ENCODE data around the gene SPRYD3.

SPRYD3 gene

DNA sequence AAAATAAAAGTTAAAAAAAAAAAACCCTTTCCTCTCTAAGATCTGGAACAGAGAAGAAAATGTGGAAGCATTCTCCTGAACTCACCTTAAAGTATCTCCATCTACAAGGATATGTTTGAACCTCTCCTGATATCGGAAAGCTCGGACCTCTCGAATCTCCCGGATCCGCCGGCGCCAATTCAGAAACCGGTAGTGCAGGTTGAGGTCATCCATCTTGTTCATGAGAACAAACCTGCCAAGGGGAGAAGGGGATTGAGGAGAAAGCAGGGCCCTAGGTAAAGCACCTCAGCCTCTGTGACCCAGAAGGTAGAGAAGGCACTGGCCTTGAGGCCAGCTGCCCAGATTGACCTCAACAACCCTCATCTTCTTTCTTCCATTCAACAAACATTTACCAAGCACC, 2.2 kb downstream of the SPRYD3 start:
- no peak for DNase-seq

DNA sequence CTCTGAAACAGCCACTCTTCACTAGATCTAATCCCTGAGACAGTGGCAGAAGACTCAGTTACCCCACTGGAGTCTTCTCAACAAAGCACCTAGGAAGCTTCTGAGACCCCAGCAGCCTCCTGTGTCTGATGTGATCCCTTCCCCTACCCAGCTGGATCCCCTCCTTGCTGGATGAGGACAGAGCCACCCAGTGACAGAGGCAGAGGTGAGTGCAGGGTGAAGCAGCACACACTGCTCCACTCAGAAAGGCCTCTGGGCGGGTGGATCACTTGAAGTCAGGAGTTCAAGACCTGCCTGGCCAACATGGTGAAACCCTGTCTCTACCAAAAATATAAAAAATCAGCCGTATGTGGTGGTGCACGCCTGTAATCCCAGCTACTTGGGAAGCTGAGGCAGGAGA, 2.7 kb downstream of the SPRYD3 start:
- no peak for DNase-seq

DNA sequence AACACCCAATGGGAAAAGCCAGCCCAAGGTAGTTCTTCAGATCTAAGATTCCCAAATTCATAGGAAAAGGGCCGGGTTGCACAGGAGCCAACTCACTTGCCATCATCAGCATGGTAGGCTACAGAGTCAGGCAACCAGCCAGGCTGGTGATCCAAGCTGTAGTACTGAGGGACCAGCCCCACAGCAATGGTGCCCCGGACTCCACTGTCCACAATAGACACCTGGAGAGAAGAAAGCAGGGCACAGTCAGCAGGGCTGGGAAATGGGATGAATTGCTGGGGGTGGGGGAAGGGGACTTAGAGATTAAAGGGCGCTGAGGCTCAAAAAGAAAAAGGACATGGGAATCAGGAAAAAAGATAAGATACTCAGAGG, 4.2 kb downstream of the SPRYD3 start:
- no peak for DNase-seq

DNA sequence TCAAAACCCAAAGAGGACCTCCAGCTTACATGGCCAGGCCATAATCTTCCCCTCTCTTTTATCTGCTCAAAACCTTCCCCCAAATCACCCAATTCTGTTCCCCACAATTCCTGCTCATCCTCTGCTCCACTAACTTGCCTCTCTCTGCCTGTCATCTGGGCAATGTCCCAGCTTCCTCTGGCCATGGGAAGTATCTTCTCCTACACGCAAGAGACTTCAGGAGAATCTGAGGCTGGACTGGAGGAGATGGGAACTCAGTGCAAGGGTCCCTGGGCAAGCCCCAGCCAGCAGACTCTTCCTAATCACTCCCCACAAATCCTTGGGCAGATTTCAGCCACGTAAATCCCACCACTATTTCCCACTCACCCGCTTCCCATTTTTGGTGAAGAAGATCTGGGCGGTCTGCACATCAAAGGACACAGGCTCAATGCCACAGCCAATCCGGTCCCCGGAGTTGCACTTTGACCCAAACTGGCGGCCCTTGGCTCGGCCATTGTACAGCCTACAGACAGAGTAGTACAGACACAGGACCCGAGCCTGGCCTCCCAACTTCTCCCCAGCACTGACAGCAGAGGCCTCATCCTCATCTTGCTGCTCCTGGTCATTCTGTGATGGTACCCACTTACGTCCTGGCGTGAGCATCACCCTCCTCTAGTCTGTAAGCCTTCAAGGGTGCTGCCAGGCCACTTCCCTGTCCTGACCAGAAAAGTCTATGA, 4.7 kb downstream of the SPRYD3 start:
- DNase-seq, result no peak

DNA sequence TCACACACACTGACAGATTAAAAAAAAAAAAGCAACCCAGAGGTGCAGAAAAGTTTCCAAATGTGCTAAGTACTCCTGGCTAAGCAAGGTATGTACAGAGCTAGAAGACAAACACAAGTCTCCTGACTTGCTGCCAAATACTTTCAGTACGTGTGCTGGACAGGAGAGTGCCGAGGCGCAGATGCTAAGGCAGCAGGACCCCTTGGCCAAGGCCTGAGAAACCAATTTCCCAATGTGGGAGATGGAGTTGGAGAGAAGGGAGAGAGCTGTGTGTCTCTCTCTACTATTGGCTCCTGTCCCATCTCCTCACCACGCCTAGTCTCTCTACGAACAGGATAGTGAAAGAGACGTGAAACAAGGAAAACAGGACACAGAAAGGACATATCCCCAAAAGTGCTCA, 5.3 kb downstream of the SPRYD3 start:
- no peak for DNase-seq

DNA sequence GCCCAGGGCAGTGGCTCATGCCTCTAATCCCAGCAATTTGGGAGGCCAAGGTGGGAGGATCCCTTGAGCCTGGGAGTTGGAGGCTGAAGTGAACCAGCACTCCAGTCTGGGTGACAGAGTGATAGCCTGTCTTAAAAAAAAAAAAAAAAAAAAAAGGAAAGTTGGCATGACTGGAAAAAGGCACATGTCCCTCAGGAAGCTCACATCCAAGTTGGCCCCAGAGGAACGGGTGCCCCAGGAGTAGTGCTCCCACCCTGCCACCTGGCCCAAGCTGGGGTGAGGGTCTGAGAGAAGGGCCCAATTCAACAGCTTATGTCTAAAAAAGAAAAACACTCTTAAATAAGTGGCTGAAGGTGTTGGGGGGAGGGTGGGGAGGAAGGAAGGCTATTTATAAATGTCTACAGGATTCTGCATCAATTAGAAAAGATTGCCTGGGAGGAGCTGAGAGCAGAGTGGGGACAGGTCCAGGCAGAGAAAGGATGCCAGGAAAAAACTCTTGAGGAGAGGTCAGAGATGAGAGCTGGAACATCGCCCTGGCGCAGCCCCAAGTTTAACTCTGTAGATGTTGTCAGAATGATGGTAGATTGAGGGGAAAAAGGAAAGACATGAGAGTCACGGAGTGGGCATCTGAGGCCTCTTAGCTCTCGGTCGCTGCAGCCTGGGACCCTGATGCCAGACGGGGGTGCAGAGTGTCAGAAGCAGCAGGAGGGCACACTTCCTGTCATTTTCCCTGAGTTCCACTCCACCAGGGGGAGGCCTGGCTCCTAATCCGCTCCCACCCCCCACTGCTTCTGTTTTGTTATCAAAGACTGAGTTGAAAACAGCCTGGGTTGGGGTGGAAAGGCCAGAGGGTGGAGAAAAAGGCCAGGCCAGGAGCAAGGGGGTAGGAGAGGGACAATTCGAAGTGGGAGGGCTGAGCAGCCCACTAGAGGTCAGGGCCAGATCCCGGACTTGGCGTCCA, 7.3 kb downstream of the SPRYD3 start:
- DNase-seq, result no peak

DNA sequence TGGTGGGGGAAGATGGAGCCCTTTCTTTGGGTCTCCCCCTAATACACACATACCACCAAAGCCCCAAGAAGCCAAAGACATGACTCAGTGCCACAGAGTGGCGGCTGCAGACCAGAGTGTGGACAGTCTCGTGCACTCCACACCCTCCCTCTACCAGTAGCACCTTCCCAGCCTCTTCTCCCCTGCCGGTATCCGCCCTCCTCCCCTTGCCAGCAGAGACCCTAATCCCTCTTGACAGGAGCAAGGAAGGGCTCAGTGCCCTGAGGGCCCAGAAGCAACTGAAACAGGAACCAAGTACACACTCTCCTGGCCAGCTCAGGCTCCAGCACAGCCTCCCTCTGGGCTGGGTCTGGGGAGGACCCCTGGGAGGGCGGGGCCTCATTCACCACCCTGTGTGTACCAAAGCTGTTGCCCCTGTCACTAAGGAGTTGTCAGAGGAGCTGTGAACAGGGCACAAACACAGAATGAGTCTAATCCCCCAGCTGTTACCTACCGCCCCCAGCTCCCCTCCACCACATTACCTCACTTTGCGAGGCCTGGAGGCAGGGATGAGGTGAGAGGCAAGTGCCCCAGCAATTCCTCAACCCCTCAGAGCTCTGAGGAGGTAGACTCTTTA, 8.2 kb downstream of the SPRYD3 start:
- no peak for DNase-seq

DNA sequence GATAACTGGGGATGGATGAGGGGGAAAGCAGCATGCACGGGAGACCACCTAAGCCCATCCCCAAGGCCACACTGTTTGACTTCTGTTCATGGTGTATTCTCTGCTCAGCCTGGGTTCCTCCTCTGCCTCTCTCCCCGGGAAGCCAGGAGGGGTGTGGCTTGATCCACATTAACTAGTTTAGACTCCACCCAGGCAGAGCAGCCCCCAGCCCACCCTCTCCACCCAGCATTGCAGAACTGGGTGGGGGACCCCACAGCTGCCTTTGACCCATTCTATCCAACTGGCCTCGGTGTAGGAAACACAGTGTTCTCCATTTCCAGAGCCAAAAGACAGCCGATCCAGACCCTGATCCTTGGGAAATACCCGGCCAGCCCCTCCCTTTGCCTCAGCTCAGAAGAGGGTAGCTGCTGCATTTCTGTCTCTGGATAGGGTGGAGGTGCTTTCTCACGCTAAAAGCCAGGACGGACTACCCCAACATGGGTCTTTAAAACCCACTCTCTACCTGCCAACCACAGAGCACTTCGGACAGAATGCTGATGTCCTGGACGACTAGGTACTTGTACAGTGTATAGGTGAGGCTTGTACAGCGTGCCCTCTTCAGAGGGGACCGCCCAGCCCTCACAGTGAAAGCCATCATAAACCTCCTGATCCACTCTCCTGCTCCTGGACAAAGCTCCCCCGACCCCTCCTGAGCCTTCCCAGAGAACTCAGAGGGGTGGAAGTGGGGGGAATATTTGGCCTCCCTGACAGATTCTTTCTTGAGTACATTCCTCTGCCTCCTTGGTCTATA, 9.4 kb downstream of the SPRYD3 start:
- no peak for DNase-seq

DNA sequence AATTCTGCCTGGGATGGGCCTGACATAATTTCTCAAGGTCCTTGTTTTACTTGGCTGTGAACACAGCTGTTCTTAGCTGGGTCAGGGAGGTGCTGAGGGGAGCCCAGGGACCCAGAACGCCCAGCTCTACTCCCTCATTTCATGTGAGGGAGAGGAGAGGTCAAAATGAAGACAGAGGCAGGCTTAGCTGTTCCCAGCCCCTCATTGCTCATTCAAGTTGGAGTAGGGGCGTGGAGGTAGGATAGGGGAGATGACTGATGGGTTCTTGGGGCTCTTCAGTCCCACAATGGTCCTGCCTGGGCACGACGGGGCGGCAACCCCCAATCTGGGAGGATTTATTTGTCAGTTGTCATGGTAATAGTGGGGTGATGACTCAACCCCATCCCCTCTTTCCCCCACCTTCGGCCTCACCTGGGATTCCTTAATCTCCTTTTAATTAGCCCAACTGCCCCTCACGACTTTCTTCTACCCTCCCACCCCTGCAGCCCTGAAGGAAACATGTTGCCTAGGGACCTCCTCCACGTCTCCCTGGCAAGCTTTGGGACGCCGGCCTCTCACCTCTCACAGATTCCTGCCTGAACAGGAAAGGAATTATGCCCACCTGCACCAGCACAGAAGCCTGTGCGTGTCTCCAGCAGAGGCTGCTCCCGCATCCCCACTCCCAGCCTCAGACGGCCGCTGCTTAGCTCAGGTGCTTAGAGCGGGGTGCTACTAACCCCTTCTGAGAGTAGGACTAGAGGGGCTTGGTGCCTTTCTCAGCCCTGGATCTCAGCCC, 10.2 kb downstream of the SPRYD3 start:
- DNase-seq, result no peak

DNA sequence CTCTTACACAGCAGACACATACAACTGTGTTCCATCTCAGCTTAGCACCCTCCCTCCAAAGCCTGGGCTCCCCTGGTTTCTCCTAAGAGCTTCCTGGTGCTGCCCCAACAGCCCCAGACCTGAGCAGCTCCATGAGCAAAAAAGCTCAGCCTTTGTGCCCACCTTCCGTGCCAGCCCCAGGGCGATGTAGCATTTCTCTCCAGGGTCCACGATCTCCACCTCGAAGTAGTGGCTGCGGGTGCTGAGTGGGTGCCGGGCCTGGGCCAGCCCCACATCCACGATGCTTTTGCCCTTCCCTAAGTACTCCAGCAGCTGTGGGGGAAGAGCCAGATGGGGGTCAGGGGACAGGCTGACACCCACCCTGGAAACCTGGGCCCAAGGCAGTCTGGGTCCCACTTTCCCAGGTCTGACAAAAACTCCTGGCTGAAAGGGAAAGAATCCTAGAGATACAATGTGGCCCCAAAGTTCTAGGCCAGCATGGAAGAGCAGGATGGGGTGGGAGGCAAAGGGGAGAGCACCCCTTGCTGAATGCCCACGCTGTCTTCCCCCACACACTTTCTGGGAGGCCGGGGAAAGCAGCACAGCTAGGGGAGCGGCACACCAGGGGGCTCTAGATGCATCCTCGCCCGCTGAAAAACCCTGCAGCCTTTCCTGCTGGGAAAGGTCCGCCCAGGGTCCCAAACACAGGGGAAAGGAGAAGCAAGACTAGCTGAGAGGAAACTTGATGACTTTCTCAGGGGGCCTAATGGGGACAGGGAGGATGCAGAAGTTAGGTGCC, 11.0 kb downstream of the SPRYD3 start:
- DNase-seq, result no peak

DNA sequence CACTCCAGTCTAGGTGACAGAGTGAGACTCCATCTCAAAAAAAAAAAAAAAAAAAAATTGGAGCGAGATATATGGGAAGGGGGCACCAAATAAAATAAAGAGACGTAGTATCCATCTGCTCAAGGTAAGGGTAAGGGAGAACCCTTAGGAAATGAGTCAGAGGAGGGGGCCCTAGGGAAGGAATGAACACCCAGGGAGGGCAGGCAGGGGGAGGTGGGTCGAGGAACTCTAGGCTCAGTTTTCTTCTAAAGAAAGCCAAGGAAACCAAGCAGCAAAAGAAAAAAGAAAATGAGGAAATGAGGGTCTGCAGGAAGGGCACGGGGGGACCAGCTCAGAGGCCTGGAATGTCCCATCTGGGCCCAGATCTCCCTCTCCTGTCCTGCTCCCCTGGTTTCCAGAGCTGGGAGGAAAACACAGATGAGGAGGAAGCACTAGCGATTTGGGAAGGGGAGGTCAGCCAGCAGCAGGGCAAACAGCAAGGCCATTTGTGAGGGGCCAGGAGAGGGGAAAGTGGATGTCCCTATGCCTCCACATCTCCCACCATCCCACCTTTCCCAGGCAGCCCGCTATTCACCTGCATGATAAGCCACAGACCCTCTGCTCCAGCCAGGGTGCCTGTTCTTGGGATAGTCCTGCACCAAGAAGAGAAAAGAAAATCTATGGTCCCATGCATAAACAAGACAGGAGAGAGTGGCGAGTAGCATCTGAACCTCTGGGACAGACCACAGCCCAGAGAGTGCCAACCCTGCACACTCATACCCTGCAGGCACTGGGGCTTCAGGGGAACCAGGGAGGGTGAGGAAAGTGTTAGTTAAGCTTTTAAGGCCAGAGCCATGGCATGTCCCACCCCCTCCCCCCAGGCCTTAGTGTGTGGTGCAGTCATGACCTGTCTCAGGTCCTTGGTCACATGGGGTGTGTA, 11.9 kb downstream of the SPRYD3 start:
- DNase-seq, result no peak

DNA sequence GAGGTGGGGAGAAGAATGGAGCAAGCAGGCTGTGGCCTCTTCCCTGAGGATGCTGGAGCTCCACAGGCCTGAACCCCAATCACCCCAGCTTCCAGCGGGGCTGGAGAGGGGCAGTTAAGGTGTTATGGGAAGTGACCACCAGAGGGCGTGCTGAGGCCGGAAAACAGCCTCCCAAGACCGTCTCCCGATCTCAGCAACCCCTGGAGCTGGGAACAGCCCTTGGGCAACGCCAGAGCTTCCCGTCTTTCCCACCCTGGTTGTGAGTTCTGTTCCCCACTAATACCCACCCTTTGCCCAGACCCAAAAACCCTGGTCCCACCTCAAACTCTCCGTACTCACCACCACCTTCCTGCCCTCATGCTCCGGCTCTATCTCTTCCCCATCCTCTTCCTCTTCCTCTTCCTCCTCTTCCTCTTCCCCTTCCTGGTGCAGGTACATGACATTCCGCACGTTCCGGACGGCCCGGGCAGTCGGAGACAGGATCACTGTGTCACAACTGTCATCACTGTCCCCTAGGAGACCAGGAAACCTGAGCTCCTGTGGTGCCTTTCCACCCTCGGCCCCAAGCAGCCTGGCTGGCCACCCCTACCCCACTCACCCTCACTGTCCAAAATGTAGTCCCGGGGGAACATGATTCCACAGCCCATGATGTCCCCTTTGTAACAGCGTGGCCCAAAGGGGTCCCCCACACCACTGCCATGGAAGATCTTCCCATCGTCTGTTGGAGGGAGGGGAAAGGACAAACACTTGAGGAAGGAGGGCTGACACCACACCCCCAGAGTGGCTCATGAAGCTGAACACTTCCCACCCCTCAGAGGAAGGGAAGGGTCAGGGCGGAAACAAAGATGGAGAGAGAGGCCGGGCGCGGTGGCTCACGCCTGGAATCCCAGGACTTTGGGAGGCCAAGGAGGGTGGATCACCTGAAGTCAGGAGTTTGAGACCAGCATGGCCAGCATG, 12.9 kb downstream of the SPRYD3 start:
- DNase-seq, result peak; percentile 73

DNA sequence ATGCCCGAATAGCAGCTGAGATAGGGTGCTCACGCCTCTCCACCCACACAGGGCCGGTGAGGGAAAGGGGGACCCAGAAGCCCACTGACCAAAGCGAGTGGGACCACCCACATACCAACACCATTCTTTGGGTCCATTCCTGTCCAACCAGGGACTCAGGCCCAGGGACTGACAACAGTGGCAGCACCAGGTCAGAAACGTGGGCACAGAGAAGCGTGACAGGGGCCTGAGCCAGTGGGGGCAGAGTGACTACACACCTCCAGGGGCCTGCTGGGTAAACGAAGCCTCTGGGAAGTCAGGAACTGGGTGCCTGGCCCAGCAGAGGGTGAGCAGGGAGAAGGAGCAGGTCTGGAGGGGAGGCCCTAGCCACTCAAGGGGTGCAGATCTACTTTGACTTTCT, 13.7 kb downstream of the SPRYD3 start:
- DNase-seq, result no peak

DNA sequence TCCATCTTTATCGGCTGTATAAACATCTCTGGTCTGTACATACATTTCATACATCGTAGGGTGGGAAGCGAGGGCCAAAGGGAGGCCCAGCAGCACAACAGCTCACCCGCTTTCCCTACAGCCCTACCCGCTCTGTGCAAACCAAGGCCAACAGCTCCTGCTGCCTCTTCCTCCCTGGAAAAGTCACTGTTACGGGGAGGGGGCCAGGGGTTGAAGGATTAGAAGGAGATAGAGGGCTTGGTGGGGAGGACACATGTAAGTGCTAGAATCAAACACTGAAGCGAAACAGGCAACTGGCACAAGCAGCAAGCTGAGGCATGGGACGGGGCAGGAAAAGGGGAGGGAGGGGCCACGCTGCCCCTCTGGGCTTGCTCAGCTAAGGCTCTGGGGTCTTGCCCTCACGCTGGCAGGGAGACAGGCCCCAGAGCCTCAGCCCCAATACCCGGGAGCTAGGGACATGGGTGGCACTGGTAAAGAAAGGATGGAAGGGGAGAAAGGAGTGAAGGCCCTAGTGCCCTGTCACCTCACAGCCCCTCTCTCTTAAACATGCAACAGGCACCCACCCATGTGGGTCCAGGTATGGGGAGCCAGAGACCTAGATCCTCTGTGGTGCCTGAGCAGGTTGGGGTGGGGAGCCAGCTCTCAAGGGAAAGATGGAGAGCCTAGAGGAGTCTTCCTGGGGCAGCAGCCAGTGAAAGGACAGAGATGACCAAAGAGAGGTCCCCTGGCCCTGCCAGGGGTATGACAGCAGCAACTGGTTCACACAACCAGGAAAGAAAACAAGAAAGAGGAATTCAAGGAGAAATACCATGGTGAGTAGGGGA, 14.4 kb downstream of the SPRYD3 start:
- DNase-seq, result peak; percentile 14

DNA sequence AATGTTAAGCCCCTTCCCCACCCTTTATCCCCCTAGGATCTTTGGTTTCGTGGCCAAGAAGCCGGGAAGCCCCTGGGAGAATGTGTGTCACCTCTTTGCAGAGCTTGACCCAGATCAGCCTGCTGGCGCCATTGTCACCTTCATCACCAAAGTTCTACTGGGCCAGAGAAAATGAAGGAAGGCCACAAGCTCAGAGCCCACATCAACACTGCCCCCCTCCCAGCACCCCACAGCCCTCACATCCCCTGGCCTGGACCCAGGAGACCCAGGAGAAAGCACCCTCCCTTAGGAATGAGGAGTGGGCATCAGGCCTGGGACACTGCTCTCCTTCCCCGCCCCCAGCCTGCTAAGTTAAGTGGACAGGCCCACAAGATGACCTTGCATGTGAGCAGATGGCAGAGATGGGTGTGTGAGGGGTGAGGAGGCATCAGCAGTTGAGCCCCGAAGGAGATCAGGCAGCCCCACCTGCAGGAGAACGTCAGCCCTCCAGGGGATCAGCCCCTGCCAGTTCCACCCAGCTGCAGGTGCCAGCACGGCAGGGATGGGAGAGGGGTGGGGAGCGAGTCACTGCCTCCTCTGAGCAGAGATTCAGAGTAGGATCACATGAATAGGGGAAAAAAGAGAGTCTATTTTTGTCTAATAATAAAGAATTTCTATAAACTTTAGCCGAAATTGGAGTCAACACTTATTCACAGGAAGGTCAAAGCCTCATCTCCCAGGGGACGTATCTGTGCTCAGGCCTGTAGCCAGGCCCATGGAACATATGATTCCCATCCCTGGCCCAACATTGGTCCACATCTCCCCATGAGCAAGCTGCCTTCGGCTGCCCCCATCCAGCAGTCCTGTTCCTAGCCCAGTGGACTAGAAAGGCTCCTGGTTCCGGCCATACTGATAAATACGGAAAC, 15.2 kb downstream of the SPRYD3 start:
- DNase-seq, result peak; percentile 15

DNA sequence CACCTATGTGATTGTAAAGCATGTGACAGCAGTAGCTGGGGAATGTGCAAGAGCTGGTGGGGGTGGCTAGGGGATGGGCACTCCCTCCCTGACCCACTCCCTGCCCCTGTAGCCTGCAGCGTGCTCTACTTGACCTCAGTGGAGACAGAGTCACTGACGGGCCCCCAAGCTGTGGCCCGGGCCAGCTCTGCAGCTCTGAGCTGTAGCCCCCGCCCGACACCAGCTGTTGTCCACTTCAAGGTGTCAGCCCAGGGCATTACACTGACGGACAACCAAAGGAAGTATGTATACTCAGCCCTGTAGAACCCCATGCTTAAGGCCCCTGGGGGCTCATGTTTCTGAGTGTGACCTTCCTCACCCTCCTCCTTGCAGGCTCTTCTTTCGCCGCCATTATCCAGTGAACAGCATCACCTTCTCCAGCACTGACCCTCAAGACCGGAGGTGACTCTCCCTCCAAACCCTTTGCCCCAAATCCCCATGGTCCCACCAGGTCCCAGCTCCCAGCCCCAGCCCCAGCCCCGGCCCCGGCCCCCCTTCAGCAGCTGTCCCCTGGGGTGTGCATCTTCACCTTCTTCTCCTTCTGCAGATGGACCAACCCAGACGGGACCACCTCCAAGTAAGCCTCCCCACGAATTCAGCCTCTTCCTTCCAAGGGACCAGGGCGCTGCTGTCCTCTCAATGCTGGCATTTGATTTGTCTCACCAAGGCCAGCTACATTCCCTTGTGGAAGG, 16.0 kb downstream of the SPRYD3 start:
- peak; percentile 13 for DNase-seq

All from activated T-cell treated with anti-CD3 and anti-CD28 coated beads, Interleukin-2, amount 50 U/mL, for 1 hour (primary cell).